Central memory CD8-positive, alpha-beta T cell (primary cell): ENCODE results near the gene ATG10.

Experiments
- ATAC-seq: fragments of 150-1000 bp; cut with Tn5 transposase; replicated peaks from 2 replicates; pipeline ENCODE4 v1.10.0; 2022; ENCODE audit warnings: mild to moderate bottlenecking, moderate FRiP score, moderate number of reproducible peaks; ENCODE audit not compliant: poor library complexity, severe bottlenecking; ENCODE audit errors: extremely low read depth
- DNase-seq, 2 donors: peaks; one replicate each; pipeline ENCODE4 v3.0.0; 2021; ENCODE audit warnings: low spot score in 2 of 2
- H3K27ac Mint-ChIP-seq: one replicate; pipeline ENCODE4 v1.8.0; 2022; ENCODE audit warnings: low read depth, mild to moderate bottlenecking, moderate library complexity, mixed read lengths
- H3K27me3 Mint-ChIP-seq: one replicate; pipeline ENCODE4 v1.8.0; 2022; ENCODE audit warnings: mixed read lengths
- H3K36me3 Mint-ChIP-seq: one replicate; pipeline ENCODE4 v1.8.0; 2022; ENCODE audit warnings: mild to moderate bottlenecking, moderate library complexity, mixed read lengths; ENCODE audit not compliant: insufficient read depth
- H3K4me1 Mint-ChIP-seq: one replicate; pipeline ENCODE4 v1.8.0; 2022; ENCODE audit warnings: mixed read lengths
- H3K4me3 Mint-ChIP-seq: one replicate; pipeline ENCODE4 v1.8.0; 2022; ENCODE audit warnings: mild to moderate bottlenecking, moderate library complexity, mixed read lengths
- H3K9me3 Mint-ChIP-seq: one replicate; pipeline ENCODE4 v1.8.0; 2022; ENCODE audit warnings: mixed read lengths

Gene ATG10

GRCh38 chr5:82204567-82204966 is 232.7 kb downstream of the ATG10 start:
- Mint-ChIP-seq H3K36me3 (no peaks in the 10 kb centered on the region), H3K4me3 (no peak overlapping the region), H3K27ac (no peak overlapping the region), H3K27me3 (no peaks in the 10 kb centered on the region), H3K9me3 (no peaks in the 10 kb centered on the region), H3K4me1 (no peaks in the 10 kb centered on the region)
- no peak for DNase-seq
- no peak for ATAC-seq

- Mint-ChIP-seq H3K9me3 (no peaks in the 10 kb centered on the region), H3K4me1 (no peaks in the 10 kb centered on the region)
Observed at GRCh38 chr5:82205005-82205404, 233.2 kb downstream of the ATG10 start.

DNA sequence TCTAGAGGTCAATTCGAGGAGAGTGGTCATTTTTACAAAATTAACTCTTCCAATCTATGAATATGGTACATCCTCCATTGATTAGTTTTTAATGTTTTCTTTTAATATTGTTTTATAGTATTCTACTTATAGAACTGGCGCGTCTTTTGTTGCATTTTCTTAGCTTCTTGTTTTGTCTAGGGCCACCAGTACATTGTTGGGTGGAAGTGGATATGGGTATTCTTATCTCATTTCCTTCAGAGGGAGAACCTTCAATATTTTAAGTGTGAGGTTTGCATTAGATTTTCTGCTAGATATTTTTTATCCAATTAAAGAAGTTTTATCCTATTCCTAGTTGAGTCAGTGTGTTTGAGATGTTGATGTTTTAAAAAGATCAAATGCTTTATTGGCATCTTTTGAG is 236.5 kb downstream of the ATG10 start:
- no peaks in the 10 kb centered on the region for H3K27me3 Mint-ChIP-seq
- no peaks in the 10 kb centered on the region for H3K9me3 Mint-ChIP-seq
- no peaks in the 10 kb centered on the region for H3K4me1 Mint-ChIP-seq
- H3K4me3 Mint-ChIP-seq, result no peak overlapping the region
- no peaks in the 10 kb centered on the region for H3K36me3 Mint-ChIP-seq
- no peak for DNase-seq
- H3K27ac Mint-ChIP-seq, result no peak overlapping the region
- ATAC-seq, result no peak

More at GRCh38 chr5:82205005-82205404, 233.2 kb downstream of the ATG10 start:
- Mint-ChIP-seq H3K27ac (no peak overlapping the region), H3K36me3 (no peaks in the 10 kb centered on the region), H3K4me3 (no peak overlapping the region), H3K27me3 (no peaks in the 10 kb centered on the region)
- no peak for ATAC-seq
- no peak for DNase-seq

- Mint-ChIP-seq H3K36me3 (no peaks in the 10 kb centered on the region), H3K9me3 (no peaks in the 10 kb centered on the region), H3K4me1 (no peaks in the 10 kb centered on the region), H3K4me3 (no peak overlapping the region), H3K27ac (no peak overlapping the region), H3K27me3 (no peaks in the 10 kb centered on the region)
- ATAC-seq, result no peak
- DNase-seq, result no peak
Observed at GRCh38 chr5:82211855-82212572, 240.2 kb downstream of the ATG10 start.

GRCh38 chr5:82217917-82218316 is 246.1 kb downstream of the ATG10 start:
- Mint-ChIP-seq H3K36me3 (peaks cover 1% of the 10 kb centered on the region), H3K9me3 (no peaks in the 10 kb centered on the region), H3K27me3 (no peaks in the 10 kb centered on the region), H3K4me3 (no peak overlapping the region), H3K4me1 (peaks cover 10% of the 10 kb centered on the region), H3K27ac (peak overlapping the region; percentile 56)
- ATAC-seq (peak; percentile 56), DNase-seq (no peak)

DNA sequence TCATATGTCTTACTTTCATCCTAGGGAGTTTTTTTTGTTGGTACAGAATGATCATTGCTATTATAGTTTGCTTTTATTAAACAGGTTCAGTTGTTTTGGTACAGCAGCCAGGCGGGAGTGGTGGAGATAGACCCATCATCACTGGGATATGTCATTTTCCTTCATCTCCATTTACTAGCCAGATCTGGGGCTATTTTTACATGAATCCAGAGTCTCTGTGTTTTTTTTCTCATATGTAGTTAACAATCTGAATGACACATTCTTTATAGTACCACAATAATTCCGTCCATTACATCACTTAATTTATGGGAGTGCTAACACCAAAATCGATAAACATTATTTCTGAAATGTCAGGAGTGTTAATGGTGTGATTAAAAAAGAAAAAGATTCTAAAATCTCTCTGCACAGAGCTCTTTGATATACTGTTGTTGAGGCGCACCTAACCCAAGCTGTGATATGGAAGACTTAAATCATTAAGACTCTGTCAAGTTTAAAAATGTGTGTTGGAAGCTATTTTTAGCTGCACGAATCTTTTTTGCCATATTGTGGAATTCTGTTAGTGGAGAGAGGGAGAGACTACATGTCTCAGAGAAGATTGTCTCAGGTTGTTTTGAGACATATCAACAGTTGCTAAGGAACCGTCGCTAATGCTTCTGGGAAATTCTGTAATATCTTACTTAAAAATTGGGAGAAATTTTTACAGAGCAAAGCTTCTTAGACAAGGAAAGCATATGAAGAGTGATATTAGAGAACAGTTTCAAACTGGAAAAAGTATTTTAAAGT is 246.7 kb downstream of the ATG10 start:
- ATAC-seq (no peak), DNase-seq (no peak)
- Mint-ChIP-seq H3K36me3 (peaks cover 1% of the 10 kb centered on the region), H3K4me3 (no peak overlapping the region), H3K9me3 (no peaks in the 10 kb centered on the region), H3K4me1 (peaks cover 10% of the 10 kb centered on the region), H3K27me3 (no peaks in the 10 kb centered on the region), H3K27ac (peak overlapping the region; percentile 56)

GRCh38 chr5:82221020-82221419 is 249.2 kb downstream of the ATG10 start:
- no peak overlapping the region for H3K27ac Mint-ChIP-seq
- H3K4me3 Mint-ChIP-seq, result no peak overlapping the region
- no peaks in the 10 kb centered on the region for H3K9me3 Mint-ChIP-seq
- no peaks in the 10 kb centered on the region for H3K27me3 Mint-ChIP-seq
- no peak for DNase-seq
- ATAC-seq, result no peak
- peaks cover 1% of the 10 kb centered on the region for H3K36me3 Mint-ChIP-seq
- peaks cover 10% of the 10 kb centered on the region for H3K4me1 Mint-ChIP-seq

GRCh38 chr5:82222597-82223574 is 251.1 kb downstream of the ATG10 start:
- ATAC-seq, result no peak
- peak overlapping the region; percentile 1 for H3K27ac Mint-ChIP-seq

DNA sequence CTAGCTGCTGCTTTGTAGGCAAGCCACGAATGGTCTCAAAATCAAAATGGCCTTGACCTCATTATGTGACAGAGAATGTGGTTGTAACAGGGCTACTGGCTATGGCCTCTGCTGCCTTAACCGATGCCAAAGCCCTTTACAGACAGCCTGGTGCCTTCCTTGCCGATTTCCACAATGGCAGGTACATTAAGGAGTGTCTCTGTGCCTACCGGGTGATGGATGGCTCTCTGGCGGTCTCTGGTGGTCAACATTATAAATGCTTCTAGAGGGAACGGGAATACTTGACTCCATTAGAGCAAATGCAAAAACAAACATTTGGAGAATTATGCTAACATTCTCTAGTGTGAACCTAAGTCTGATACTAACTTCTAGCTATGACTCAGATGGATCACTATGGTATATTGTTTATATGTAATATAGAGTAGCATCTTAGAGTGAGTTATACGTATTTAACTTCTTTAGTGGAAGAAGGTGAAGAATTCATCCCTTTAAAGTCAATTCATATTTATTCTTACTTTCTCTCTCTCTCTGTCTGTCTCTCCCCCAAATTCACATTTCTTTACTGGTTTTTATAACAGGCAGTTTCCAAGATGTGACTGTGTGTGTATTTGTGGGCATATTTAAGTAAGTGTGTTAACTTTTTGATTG is 253.8 kb downstream of the ATG10 start:
- H3K4me3 Mint-ChIP-seq, result no peak overlapping the region
- peak; percentile 70 for ATAC-seq
- no peaks in the 10 kb centered on the region for H3K4me1 Mint-ChIP-seq

More at GRCh38 chr5:82222597-82223574, 251.1 kb downstream of the ATG10 start:
- no peak for DNase-seq
- Mint-ChIP-seq H3K4me3 (no peak overlapping the region), H3K4me1 (peaks cover 6% of the 10 kb centered on the region), H3K36me3 (peaks cover 1% of the 10 kb centered on the region), H3K9me3 (no peaks in the 10 kb centered on the region), H3K27me3 (no peaks in the 10 kb centered on the region)

DNA sequence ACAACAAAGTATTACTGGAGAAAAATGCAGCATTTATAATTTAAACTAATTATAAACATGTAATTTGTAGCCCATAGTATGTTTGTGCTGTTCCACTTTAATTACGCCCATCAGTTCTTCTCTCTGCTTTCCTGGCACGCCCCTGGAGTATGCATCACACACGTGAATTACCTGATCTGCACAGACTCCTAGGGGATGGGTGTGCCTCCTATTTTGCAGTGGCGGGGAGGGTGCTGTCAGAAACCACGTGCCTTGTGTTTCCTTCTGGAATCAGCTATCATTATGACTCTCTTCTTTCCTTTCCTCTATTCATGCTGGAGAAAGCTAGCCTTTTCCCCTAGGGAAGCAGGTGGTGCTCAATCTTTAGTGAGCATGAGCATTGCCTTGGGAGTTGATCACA is 263.1 kb downstream of the ATG10 start:
- no peaks in the 10 kb centered on the region for H3K9me3 Mint-ChIP-seq
- DNase-seq, result no peak
- no peak overlapping the region for H3K4me3 Mint-ChIP-seq
- no peak for ATAC-seq
- no peaks in the 10 kb centered on the region for H3K4me1 Mint-ChIP-seq
- no peaks in the 10 kb centered on the region for H3K27me3 Mint-ChIP-seq
- no peaks in the 10 kb centered on the region for H3K36me3 Mint-ChIP-seq
- H3K27ac Mint-ChIP-seq, result no peak overlapping the region

More for the DNA sequence above, 253.8 kb downstream of the ATG10 start:
- Mint-ChIP-seq H3K9me3 (no peaks in the 10 kb centered on the region), H3K27me3 (no peaks in the 10 kb centered on the region), H3K36me3 (no peaks in the 10 kb centered on the region), H3K27ac (no peak overlapping the region)
- peak; percentile 49 for DNase-seq

DNA sequence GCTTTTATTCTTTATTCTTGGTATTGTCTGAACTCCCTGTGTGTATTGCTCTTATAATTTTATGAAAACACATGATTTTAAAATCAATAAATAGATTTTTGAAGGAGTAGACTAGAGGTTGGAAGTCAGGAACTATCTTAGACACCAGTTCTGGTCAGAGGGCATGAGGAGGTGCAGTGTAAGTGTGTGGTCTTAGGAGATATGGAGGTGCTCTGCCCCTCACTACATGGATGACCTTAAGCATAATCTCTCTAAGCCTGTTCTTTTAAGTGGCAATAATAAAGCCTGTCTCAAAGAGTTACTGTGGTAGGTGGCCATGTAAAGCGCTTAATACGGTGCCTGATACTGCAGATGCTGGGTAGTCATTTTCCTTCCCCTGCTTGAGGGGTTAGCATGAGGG is 272.3 kb downstream of the ATG10 start:
- H3K9me3 Mint-ChIP-seq, result peaks cover 14% of the 10 kb centered on the region
- ATAC-seq (no peak), DNase-seq (no peak)
- H3K36me3 Mint-ChIP-seq, result no peaks in the 10 kb centered on the region
- no peak overlapping the region for H3K4me3 Mint-ChIP-seq
- H3K27ac Mint-ChIP-seq, result no peak overlapping the region
- no peaks in the 10 kb centered on the region for H3K27me3 Mint-ChIP-seq
- no peaks in the 10 kb centered on the region for H3K4me1 Mint-ChIP-seq
